ENCODE results near the gene KIF5A.

KIF5A gene

GRCh38 chr12:57603324-57603723, 53.5 kb downstream of the KIF5A start:
- Histone ChIP-seq H3K4me3 (ENCODE audit: insufficient read depth, low read length, poor library complexity, severe bottlenecking) (no peak overlapping the region), H3K9me3 (ENCODE audit: insufficient read depth, low read length) (no peaks in the 10 kb centered on the region), H3K9me2 (replicated peaks; ENCODE audit: insufficient read depth, low read length) (no peaks in the 10 kb centered on the region), H3K27me3 (ENCODE audit: low read length) (no peaks in the 10 kb centered on the region), H3K9ac (ENCODE audit: low read length) (no peak overlapping the region), H3K79me2 (ENCODE audit: insufficient read depth, low read length) (no peaks in the 10 kb centered on the region), H3K27ac (ENCODE audit: low read depth, low read length) (no peak overlapping the region), H2AFZ (ENCODE audit: low read depth, low read length, severe bottlenecking) (no peak overlapping the region), H3F3A (ENCODE audit: insufficient read depth) (0 out of 2 replicates have a peak, but pooled peaks cover 6% of the 10 kb centered on the region), H3K4me2 (ENCODE audit: low read depth, low read length, poor library complexity, severe bottlenecking) (no peak overlapping the region), H4K20me1 (ENCODE audit: low read depth, low read length) (no peaks in the 10 kb centered on the region), H3K36me3 (ENCODE audit: low read length) (no peaks in the 10 kb centered on the region)
- TF ChIP-seq CTCF (IDR thresholded peaks at IDR 0.05; ENCODE audit: insufficient read depth, low read length, poor library complexity, severe bottlenecking) (no peak), EZH2phosphoT487 (conservative IDR thresholded peaks at IDR 0.05; ENCODE audit: low read length) (no peak)

GRCh38 chr12:57603815-57604453, 54.1 kb downstream of the KIF5A start:
- H2AFZ ChIP-seq (ENCODE audit: low read depth, low read length, severe bottlenecking), result no peak overlapping the region
- H3K9me2 ChIP-seq (replicated peaks; ENCODE audit: insufficient read depth, low read length), result no peaks in the 10 kb centered on the region
- TF ChIP-seq EZH2phosphoT487 (conservative IDR thresholded peaks at IDR 0.05; ENCODE audit: low read length) (no peak), CTCF (IDR thresholded peaks at IDR 0.05; ENCODE audit: insufficient read depth, low read length, poor library complexity, severe bottlenecking) (no peak)

GRCh38 chr12:57604454-57604991, 54.7 kb downstream of the KIF5A start, which contains the start of gene DTX3:
Gene DTX3, plus strand, starts transcription at chr12:57604824. Its CDS starts 1,694 bp downstream, at chr12:57606518.
- Histone ChIP-seq H2AFZ (ENCODE audit: low read depth, low read length, severe bottlenecking) (no peak within 1 kb of the TSS), H3K9ac (ENCODE audit: low read length) (no peak within 1 kb of the TSS), H4K20me1 (ENCODE audit: low read depth, low read length) (no peaks in the 10 kb centered on the region), H3K27me3 (ENCODE audit: low read length) (no peaks in the 10 kb centered on the region), H3K36me3 (ENCODE audit: low read length) (no peaks in the 10 kb centered on the region), H3K4me2 (ENCODE audit: low read depth, low read length, poor library complexity, severe bottlenecking) (no peak within 1 kb of the TSS), H3K9me2 (replicated peaks; ENCODE audit: insufficient read depth, low read length) (no peaks in the 10 kb centered on the region), H3K27ac (ENCODE audit: low read depth, low read length) (no peak within 1 kb of the TSS), H3K79me2 (ENCODE audit: insufficient read depth, low read length) (no peaks in the 10 kb centered on the region), H3F3A (ENCODE audit: insufficient read depth) (0 out of 2 replicates have a peak, but pooled peaks cover 6% of the 10 kb centered on the region), H3K4me3 (ENCODE audit: insufficient read depth, low read length, poor library complexity, severe bottlenecking) (no peak within 1 kb of the TSS), H3K9me3 (ENCODE audit: insufficient read depth, low read length) (no peaks in the 10 kb centered on the region)
- TF ChIP-seq EZH2phosphoT487 (conservative IDR thresholded peaks at IDR 0.05; ENCODE audit: low read length), result no peak
- TF ChIP-seq CTCF (IDR thresholded peaks at IDR 0.05; ENCODE audit: insufficient read depth, low read length, poor library complexity, severe bottlenecking), result no peak

More at GRCh38 chr12:57603815-57604453, 54.1 kb downstream of the KIF5A start:
- H3K27me3 ChIP-seq (ENCODE audit: low read length), result no peaks in the 10 kb centered on the region
- no peaks in the 10 kb centered on the region for H3K9me3 ChIP-seq (ENCODE audit: insufficient read depth, low read length)
- no peak overlapping the region for H3K4me3 ChIP-seq (ENCODE audit: insufficient read depth, low read length, poor library complexity, severe bottlenecking)
- H3K4me2 ChIP-seq (ENCODE audit: low read depth, low read length, poor library complexity, severe bottlenecking), result no peak overlapping the region
- no peak overlapping the region for H3K9ac ChIP-seq (ENCODE audit: low read length)
- H3K36me3 ChIP-seq (ENCODE audit: low read length), result no peaks in the 10 kb centered on the region
- H3F3A ChIP-seq (ENCODE audit: insufficient read depth), result 0 out of 2 replicates have a peak, but pooled peaks cover 6% of the 10 kb centered on the region
- no peak overlapping the region for H3K27ac ChIP-seq (ENCODE audit: low read depth, low read length)
- H4K20me1 ChIP-seq (ENCODE audit: low read depth, low read length), result no peaks in the 10 kb centered on the region
- H3K79me2 ChIP-seq (ENCODE audit: insufficient read depth, low read length), result no peaks in the 10 kb centered on the region

All from SU-DHL-6 (cell line).